HL-60/S4 treated with retinoic acid at 250 ng/mL for 4 days and 3 days (cell line): ENCODE results near the gene ESYT2.
"Not testable (repeated sequence)": the region's sequence is repeated elsewhere in the genome, so short reads cannot be mapped to it uniquely, and the experiment has no call there.

Experiments
- in situ Hi-C: fragments of 300-500 bp; cut with MboI; formaldehyde crosslinking; loops from 2 replicates; pipeline ENCODE4 v1.7.0; 2022; ENCODE audit warnings: low sequenced_read_pairs

Gene ESYT2

DNA sequence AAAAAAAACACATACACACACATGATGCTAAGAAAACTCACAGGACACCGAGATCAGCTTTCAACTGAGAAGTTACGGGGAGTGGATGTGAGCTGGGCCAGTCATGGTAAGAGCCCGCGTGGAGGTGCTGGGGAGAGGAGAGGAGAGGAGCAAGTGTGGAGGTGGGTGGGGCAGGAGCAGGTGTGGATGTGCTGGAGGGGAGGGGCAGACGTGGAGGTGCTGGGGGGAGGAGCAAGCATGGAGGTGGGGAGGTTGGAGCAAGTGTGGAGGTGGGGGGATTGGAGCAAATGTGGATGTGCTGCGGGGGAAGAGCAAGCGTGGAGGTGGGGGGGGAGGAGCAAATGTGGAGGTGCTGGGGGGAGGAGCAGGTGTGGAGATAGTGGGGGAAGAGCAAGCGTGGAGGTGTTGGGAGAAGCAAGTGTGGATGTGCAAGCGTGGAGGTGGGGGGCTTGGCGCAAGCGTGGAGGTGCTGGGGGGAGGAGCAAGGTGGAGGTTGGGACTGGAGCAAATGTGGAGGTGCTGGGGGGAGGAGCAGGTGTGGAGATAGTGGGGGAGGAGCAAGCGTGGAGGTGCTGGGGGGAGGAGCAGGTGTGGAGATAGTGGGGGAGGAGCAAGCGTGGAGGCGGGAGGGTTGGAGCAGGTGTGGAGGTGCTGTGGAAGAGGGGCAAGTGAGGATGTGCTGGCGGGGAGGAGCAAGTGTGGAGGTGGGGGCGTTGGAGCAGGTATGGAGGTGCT, 100.2 kb downstream of the ESYT2 start:
- in situ Hi-C loops = no loop called here

DNA sequence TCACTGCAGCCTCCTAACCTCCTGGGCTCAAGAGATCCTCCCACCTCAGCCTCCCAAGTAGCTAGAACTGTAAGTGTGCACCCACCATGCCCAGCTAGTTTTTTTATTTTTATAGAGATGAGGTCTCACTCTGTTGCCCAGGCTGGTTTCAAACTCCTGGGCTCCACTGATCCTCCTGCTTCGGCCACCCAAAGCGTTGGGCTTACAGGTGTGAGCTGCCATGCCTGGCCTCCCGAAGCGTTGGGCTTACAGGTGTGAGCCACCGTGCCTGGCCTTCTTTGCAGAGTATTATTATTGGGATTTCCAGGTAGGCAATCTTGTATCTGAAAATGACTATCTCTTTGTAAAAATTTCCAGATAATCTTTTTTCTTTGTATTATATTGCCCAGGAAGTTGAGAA, 101.6 kb downstream of the ESYT2 start:
- in situ Hi-C loops = no loop called here

GRCh38 chr7:158726277-158726807, 103.0 kb downstream of the ESYT2 start:
- in situ Hi-C loops = no loop called here

DNA sequence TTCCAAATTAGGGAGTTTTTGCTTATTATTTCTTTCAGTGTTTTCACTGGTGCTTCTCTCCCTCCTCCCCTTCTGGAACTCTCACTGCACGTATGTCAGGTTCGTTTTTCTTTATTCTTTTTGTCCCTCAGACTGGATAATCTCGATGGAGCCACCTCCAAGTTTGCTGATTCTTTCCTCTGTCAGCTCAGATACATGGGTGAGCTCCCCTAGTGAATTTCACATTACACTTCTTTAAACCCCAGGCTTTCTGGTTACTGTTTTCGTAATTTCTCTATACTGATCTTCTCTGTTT, 103.9 kb downstream of the ESYT2 start:
- in situ Hi-C loops = no loop called here

DNA sequence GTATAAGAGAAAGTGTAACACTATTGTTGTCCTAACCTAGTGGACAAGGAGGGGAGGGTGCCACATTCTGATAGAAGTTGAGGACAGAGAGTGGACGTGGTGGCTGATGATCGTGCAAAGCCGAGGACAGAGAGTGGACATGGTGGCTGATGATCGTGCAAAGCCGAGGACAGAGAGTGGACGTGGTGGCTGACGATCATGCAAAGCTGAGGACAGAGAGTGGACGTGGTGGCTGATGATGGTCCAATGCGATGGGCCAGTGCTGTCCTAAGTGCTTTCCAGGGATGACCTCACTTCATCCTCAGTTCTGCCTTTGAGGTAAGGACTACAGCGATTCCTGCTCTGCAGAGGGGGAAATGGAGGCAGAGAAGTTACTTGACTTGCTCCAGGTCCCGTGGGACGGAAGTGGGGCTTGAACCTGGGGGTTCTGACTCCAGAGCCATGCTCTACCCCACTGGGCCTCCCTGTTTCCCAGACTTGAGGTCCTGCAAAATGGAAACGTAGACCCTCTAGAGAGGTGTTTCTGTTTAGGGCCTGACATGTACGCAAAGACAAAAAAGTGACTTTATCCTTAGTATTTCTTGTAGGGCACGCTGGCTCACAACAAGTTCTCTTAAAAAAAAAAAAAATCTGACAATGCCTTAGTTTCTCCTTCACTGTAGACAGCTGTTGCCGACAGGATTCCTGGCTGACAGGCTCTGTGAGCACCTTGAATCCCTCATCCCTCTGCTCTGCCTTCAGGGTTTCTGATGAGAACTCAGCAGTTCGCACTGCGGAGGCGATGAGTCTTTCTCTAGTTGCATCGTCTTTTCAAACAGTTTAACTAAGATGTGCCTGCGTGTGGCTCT, 104.4 kb downstream of the ESYT2 start:
- in situ Hi-C loops = no loop called here

GRCh38 chr7:158723714-158724385, 105.5 kb downstream of the ESYT2 start:
- in situ Hi-C loops = no loop called here

- in situ Hi-C loops = no loop called here
Observed at GRCh38 chr7:158723266-158723665, 106.0 kb downstream of the ESYT2 start.

GRCh38 chr7:158722574-158723237, 106.6 kb downstream of the ESYT2 start:
- in situ Hi-C loops = no loop called here

- in situ Hi-C loops = no loop called here
Observed at GRCh38 chr7:158720112-158720511, 109.2 kb downstream of the ESYT2 start.

GRCh38 chr7:158716802-158717201, 112.5 kb downstream of the ESYT2 start:
- in situ Hi-C loops = no loop called here

DNA sequence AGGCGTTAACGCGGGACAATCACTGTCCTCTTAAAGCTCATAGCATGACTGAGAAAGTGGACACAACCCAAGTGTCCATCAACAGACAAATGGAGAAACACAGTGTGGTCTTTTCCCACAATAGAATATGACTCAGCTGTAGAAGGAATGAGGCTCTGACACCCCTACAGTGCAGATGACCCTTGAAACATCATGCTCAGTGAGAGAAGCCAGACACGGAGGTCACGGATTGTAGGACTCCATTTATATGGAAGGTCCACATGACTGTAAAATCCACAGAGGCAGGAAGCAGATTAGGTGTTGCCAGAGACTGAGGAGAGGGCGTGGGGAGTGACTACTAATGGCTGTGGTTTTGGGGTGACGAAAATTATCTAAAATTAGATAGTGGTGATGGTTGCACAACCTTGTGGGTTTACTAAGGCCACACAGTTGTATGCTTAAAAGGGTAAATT, 118.6 kb downstream of the ESYT2 start:
- in situ Hi-C loops = no loop called here

GRCh38 chr7:158707610-158708009, 121.7 kb downstream of the ESYT2 start:
- in situ Hi-C loops = no loop called here

- in situ Hi-C loops = no loop called here
Observed at GRCh38 chr7:158706710-158707590, 122.4 kb downstream of the ESYT2 start.

- in situ Hi-C loops = no loop called here
Observed at GRCh38 chr7:158706273-158706704, 123.0 kb downstream of the ESYT2 start.

GRCh38 chr7:158705234-158705850, 124.0 kb downstream of the ESYT2 start:
- in situ Hi-C loops = no loop called here

DNA sequence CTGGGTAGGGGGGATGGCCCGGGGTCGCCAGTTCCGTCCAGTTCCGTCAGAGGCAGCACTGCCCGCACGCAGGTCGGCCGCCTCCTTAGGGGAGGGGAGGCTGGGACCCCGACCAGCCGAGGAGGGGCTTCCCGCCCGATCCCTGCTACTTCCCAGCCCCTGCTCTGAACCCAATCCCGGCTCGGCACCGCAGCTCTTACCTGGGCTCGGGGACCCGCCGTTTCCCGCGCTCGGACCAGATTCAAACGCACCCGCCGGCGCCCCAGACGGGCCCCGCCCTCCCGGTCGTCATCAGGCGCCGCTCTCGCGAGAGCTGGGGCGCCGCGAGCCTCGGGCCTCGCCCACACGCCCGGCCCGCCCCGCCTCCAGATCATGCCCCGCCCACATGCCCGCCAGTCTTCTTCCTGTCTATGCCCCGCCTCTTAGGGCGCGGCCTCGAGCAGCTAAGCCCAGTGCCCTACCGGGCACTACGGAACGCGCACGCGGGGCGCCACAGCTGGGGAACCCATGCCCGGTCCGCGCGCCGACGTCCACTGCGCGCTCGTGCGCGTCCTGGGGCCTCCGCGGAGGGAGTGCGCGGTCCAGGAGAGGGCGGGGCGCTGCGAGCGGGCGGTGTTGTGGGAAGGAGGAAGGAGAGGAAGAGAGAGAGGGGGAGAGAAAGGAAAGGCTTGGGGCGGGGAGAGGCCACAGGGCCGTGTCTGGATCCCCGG, 124.6 kb downstream of the ESYT2 start, which contains the start of gene NCAPG2:
TSS of gene NCAPG2 (minus strand) at position 281 of the 710 bp plus-strand sequence. CDS start 2,905 bp downstream, outside the sequence.
- in situ Hi-C loops = no loop called here

- in situ Hi-C loops = not testable (repeated sequence)
Observed at GRCh38 chr7:158703679-158704523, 125.4 kb downstream of the ESYT2 start.

DNA sequence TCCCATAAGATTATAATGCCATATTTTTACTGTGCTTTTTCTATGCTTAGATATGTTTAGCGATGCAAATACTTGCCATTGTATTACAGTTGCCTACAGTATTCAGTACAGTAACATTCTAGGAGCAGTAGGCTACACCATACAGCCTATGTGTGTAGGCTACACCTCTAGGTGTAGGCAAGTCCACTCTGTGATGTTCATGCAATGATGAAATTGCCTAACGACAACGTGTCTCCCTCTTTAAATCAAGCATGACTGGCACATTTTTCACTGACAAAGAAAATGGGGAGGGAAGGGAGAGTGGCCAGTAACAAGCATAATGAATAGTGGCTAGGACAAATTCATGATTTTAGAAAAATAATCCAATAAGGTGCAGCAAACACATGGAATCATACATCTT, 126.4 kb downstream of the ESYT2 start:
- in situ Hi-C loops = no loop called here
